Measurements from ENCODE around the gene XYLB. TPM values are rescaled to one million over a fixed set of nuclear protein-coding genes. Genes with fewer than 3 reads are reported as not detected.

The XYLB gene
- total and polyA plus RNA-seq, 4 donors: 4.0 to 7.5 (median 6.4) TPM

GRCh38 chr3:38370861-38371260 is 24.3 kb downstream of the XYLB start:
- DNase-seq (ENCODE audit: low read depth in 4 of 6, low spot score in 6 of 6): no peak
- Histone ChIP-seq H3K4me3 (ENCODE audit: low read depth, low read length) (no peak overlapping the region), H3K36me3 (ENCODE audit: control insufficient read depth, insufficient read depth, low read length) (peaks cover 37% of the 10 kb centered on the region), H3K9me3 (ENCODE audit: control insufficient read depth, insufficient read depth, low read length) (no peaks in the 10 kb centered on the region), H3K27me3 (ENCODE audit: control insufficient read depth, insufficient read depth, low read length) (no peaks in the 10 kb centered on the region), H3K27ac (ENCODE audit: low read depth, low read length) (no peak overlapping the region), H3K4me1 (ENCODE audit: control insufficient read depth, insufficient read depth, low read length) (no peaks in the 10 kb centered on the region)
- 94% methylated on average over 3 of the region's 4 CpGs for WGBS (ENCODE audit: insufficient coverage)

- no peaks in the 10 kb centered on the region for H3K27me3 ChIP-seq (ENCODE audit: control insufficient read depth, insufficient read depth, low read length)
- no peak overlapping the region for H3K27ac ChIP-seq (ENCODE audit: low read depth, low read length)
- peaks cover 40% of the 10 kb centered on the region for H3K36me3 ChIP-seq (ENCODE audit: control insufficient read depth, insufficient read depth, low read length)
- no peaks in the 10 kb centered on the region for H3K4me1 ChIP-seq (ENCODE audit: control insufficient read depth, insufficient read depth, low read length)
- H3K9me3 ChIP-seq (ENCODE audit: control insufficient read depth, insufficient read depth, low read length): no peaks in the 10 kb centered on the region
- 85% methylated on average over 10 of the region's 15 CpGs for WGBS (ENCODE audit: insufficient coverage)
- no peak overlapping the region for H3K4me3 ChIP-seq (ENCODE audit: low read depth, low read length)
- no peak for DNase-seq (ENCODE audit: low read depth in 4 of 6, low spot score in 6 of 6)
These were observed 25.1 kb downstream of the XYLB start for GRCh38 chr3:38371541-38372213.

GRCh38 chr3:38372214-38372601 is 25.6 kb downstream of the XYLB start:
- H3K9me3 ChIP-seq (ENCODE audit: control insufficient read depth, insufficient read depth, low read length): no peaks in the 10 kb centered on the region
- H3K36me3 ChIP-seq (ENCODE audit: control insufficient read depth, insufficient read depth, low read length): peaks cover 40% of the 10 kb centered on the region
- no peak overlapping the region for H3K4me3 ChIP-seq (ENCODE audit: low read depth, low read length)
- H3K27me3 ChIP-seq (ENCODE audit: control insufficient read depth, insufficient read depth, low read length): no peaks in the 10 kb centered on the region
- no peak for DNase-seq (ENCODE audit: low read depth in 4 of 6, low spot score in 6 of 6)
- no peak overlapping the region for H3K27ac ChIP-seq (ENCODE audit: low read depth, low read length)
- no peaks in the 10 kb centered on the region for H3K4me1 ChIP-seq (ENCODE audit: control insufficient read depth, insufficient read depth, low read length)
- WGBS (ENCODE audit: insufficient coverage): 94% methylated on average over 4 of the region's 5 CpGs

- H3K4me3 ChIP-seq (ENCODE audit: low read depth, low read length): no peak overlapping the region
- no peaks in the 10 kb centered on the region for H3K27me3 ChIP-seq (ENCODE audit: control insufficient read depth, insufficient read depth, low read length)
- 95% methylated on average over 4 of the region's 9 CpGs for WGBS (ENCODE audit: insufficient coverage)
- peaks cover 43% of the 10 kb centered on the region for H3K36me3 ChIP-seq (ENCODE audit: control insufficient read depth, insufficient read depth, low read length)
- no peak overlapping the region for H3K27ac ChIP-seq (ENCODE audit: low read depth, low read length)
- no peak for DNase-seq (ENCODE audit: low read depth in 4 of 6, low spot score in 6 of 6)
- H3K4me1 ChIP-seq (ENCODE audit: control insufficient read depth, insufficient read depth, low read length): no peaks in the 10 kb centered on the region
- H3K9me3 ChIP-seq (ENCODE audit: control insufficient read depth, insufficient read depth, low read length): no peaks in the 10 kb centered on the region
These were observed 27.6 kb downstream of the XYLB start for GRCh38 chr3:38374221-38374620.

GRCh38 chr3:38375072-38375471 is 28.5 kb downstream of the XYLB start:
- H3K36me3 ChIP-seq (ENCODE audit: control insufficient read depth, insufficient read depth, low read length): peaks cover 46% of the 10 kb centered on the region
- H3K9me3 ChIP-seq (ENCODE audit: control insufficient read depth, insufficient read depth, low read length): no peaks in the 10 kb centered on the region
- WGBS (ENCODE audit: insufficient coverage): 100% methylated on average over 5 of the region's 6 CpGs
- no peaks in the 10 kb centered on the region for H3K27me3 ChIP-seq (ENCODE audit: control insufficient read depth, insufficient read depth, low read length)
- H3K4me1 ChIP-seq (ENCODE audit: control insufficient read depth, insufficient read depth, low read length): no peaks in the 10 kb centered on the region
- no peak overlapping the region for H3K4me3 ChIP-seq (ENCODE audit: low read depth, low read length)
- no peak overlapping the region for H3K27ac ChIP-seq (ENCODE audit: low read depth, low read length)
- DNase-seq (ENCODE audit: low read depth in 4 of 6, low spot score in 6 of 6): no peak

- Histone ChIP-seq H3K4me3 (ENCODE audit: low read depth, low read length) (no peak overlapping the region), H3K9me3 (ENCODE audit: control insufficient read depth, insufficient read depth, low read length) (no peaks in the 10 kb centered on the region), H3K27ac (ENCODE audit: low read depth, low read length) (no peak overlapping the region), H3K27me3 (ENCODE audit: control insufficient read depth, insufficient read depth, low read length) (no peaks in the 10 kb centered on the region), H3K4me1 (ENCODE audit: control insufficient read depth, insufficient read depth, low read length) (no peaks in the 10 kb centered on the region), H3K36me3 (ENCODE audit: control insufficient read depth, insufficient read depth, low read length) (peaks cover 43% of the 10 kb centered on the region)
- WGBS (ENCODE audit: insufficient coverage): 95% methylated on average over 6 of the region's 8 CpGs
- DNase-seq (ENCODE audit: low read depth in 4 of 6, low spot score in 6 of 6): no peak
These were observed 29.0 kb downstream of the XYLB start for GRCh38 chr3:38375488-38376097.

GRCh38 chr3:38376098-38376816 is 29.7 kb downstream of the XYLB start:
- Histone ChIP-seq H3K4me1 (ENCODE audit: control insufficient read depth, insufficient read depth, low read length) (no peaks in the 10 kb centered on the region), H3K4me3 (ENCODE audit: low read depth, low read length) (no peak overlapping the region), H3K9me3 (ENCODE audit: control insufficient read depth, insufficient read depth, low read length) (no peaks in the 10 kb centered on the region), H3K36me3 (ENCODE audit: control insufficient read depth, insufficient read depth, low read length) (peaks cover 39% of the 10 kb centered on the region), H3K27me3 (ENCODE audit: control insufficient read depth, insufficient read depth, low read length) (no peaks in the 10 kb centered on the region), H3K27ac (ENCODE audit: low read depth, low read length) (no peak overlapping the region)
- 94% methylated on average over 5 of the region's 8 CpGs for WGBS (ENCODE audit: insufficient coverage)
- DNase-seq (ENCODE audit: low read depth in 4 of 6, low spot score in 6 of 6): no peak

GRCh38 chr3:38379201-38379770 is 32.7 kb downstream of the XYLB start:
- no peak overlapping the region for H3K4me3 ChIP-seq (ENCODE audit: low read depth, low read length)
- no peaks in the 10 kb centered on the region for H3K9me3 ChIP-seq (ENCODE audit: control insufficient read depth, insufficient read depth, low read length)
- peaks cover 28% of the 10 kb centered on the region for H3K36me3 ChIP-seq (ENCODE audit: control insufficient read depth, insufficient read depth, low read length)
- DNase-seq (ENCODE audit: low read depth in 4 of 6, low spot score in 6 of 6): no peak
- 86% methylated on average over 7 of the region's 7 CpGs for WGBS (ENCODE audit: insufficient coverage)
- H3K27ac ChIP-seq (ENCODE audit: low read depth, low read length): no peak overlapping the region
- peaks cover 4% of the 10 kb centered on the region for H3K4me1 ChIP-seq (ENCODE audit: control insufficient read depth, insufficient read depth, low read length)
- no peaks in the 10 kb centered on the region for H3K27me3 ChIP-seq (ENCODE audit: control insufficient read depth, insufficient read depth, low read length)

- Histone ChIP-seq H3K27ac (ENCODE audit: low read depth, low read length) (no peak overlapping the region), H3K9me3 (ENCODE audit: control insufficient read depth, insufficient read depth, low read length) (peaks cover 5% of the 10 kb centered on the region), H3K4me3 (ENCODE audit: low read depth, low read length) (no peak overlapping the region), H3K4me1 (ENCODE audit: control insufficient read depth, insufficient read depth, low read length) (peaks cover 4% of the 10 kb centered on the region), H3K36me3 (ENCODE audit: control insufficient read depth, insufficient read depth, low read length) (peaks cover 9% of the 10 kb centered on the region), H3K27me3 (ENCODE audit: control insufficient read depth, insufficient read depth, low read length) (no peaks in the 10 kb centered on the region)
- 68% methylated on average over 6 of the region's 7 CpGs for WGBS (ENCODE audit: insufficient coverage)
- DNase-seq (ENCODE audit: low read depth in 4 of 6, low spot score in 6 of 6): peak in 2 of 6 donors; percentile 13 to 31
These were observed 36.0 kb downstream of the XYLB start for GRCh38 chr3:38382506-38383080.
